ENCODE data around the gene CPVL. TPM values are rescaled to one million over a fixed set of nuclear protein-coding genes. Genes with fewer than 3 reads are reported as not detected.

Gene CPVL
- total RNA-seq, 4 donors from 2014 or later = 3.1 to 17.5 (median 11.5) TPM

DNA sequence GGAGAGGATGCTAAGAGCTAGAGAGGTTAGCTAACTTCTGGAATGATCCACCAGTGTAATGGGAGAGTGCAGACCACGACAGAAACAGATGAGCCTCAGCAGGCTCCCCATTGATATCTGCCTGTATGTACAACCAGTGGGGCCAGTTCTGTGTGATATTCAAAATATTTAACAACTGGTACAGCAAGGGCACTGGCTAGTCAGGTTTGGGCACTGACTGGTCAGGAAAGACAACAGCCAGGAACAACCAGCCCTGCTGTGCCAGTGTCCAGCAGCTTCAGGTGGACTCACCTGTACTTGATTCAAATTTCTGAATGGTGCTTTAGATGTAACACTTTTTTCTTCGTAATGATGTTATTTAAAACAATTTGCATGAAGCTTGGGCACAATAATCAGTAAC lies 182.3 kb downstream of the CPVL start:
- H3K27me3 ChIP-seq = no peaks in the 10 kb centered on the region
- H3K27ac ChIP-seq = no peak overlapping the region
- no peaks in the 10 kb centered on the region for H3K4me1 ChIP-seq
- TF ChIP-seq POLR2A (IDR thresholded peaks at IDR 0.05) = no peak
- no peak for TF ChIP-seq EP300 (IDR thresholded peaks at IDR 0.05)
- TF ChIP-seq, protein P1, sequence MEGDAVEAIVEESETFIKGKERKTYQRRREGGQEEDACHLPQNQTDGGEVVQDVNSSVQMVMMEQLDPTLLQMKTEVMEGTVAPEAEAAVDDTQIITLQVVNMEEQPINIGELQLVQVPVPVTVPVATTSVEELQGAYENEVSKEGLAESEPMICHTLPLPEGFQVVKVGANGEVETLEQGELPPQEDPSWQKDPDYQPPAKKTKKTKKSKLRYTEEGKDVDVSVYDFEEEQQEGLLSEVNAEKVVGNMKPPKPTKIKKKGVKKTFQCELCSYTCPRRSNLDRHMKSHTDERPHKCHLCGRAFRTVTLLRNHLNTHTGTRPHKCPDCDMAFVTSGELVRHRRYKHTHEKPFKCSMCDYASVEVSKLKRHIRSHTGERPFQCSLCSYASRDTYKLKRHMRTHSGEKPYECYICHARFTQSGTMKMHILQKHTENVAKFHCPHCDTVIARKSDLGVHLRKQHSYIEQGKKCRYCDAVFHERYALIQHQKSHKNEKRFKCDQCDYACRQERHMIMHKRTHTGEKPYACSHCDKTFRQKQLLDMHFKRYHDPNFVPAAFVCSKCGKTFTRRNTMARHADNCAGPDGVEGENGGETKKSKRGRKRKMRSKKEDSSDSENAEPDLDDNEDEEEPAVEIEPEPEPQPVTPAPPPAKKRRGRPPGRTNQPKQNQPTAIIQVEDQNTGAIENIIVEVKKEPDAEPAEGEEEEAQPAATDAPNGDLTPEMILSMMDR (IDR thresholded peaks at IDR 0.05) = no peak
- no peak for DNase-seq (ENCODE audit: low spot score in 2 of 2)
- H3K36me3 ChIP-seq = no peaks in the 10 kb centered on the region
- H3K4me3 ChIP-seq = no peak overlapping the region
- no peaks in the 10 kb centered on the region for H3K9me3 ChIP-seq
- WGBS, 2 donors = 71 to 72% methylated on average over 2 of the region's 2 CpGs

DNA sequence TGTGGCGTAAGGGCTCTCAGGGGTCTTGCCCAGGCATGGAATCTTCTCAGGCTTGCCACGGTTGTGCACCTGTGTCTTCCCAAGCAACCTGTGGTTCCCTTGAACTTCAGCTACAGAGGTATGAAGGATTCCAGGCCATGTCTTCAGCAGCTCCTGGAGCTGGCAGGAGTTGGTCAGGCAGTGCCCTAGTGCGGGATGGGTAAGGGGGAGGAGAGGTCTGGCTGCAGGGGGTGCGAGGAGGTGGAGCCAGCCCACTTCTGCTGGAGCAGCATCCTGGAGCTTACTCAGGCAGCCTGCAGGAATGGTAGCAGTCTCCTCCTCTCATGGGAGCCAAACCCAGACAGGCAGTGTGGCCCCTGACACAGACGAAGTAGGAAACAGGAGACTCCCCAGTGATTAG lies 184.4 kb downstream of the CPVL start:
- TF ChIP-seq, protein P1 (IDR thresholded peaks at IDR 0.05) = no peak
- TF ChIP-seq EP300 (IDR thresholded peaks at IDR 0.05) (no peak), POLR2A (IDR thresholded peaks at IDR 0.05) (no peak)
- no peak overlapping the region for H3K4me3 ChIP-seq
- no peaks in the 10 kb centered on the region for H3K9me3 ChIP-seq
- peaks cover 0 to 18% (median 4%) of the 10 kb centered on the region in 4 donors for H3K4me1 ChIP-seq
- DNase-seq (ENCODE audit: low spot score in 2 of 2) = no peak
- H3K27me3 ChIP-seq = peaks cover 0 to 17% of the 10 kb centered on the region in 2 donors
- no peak overlapping the region for H3K27ac ChIP-seq
- H3K36me3 ChIP-seq = no peaks in the 10 kb centered on the region
- WGBS, 2 donors = 57 to 70% methylated on average over 3 to 5 of the region's 5 CpGs

DNA sequence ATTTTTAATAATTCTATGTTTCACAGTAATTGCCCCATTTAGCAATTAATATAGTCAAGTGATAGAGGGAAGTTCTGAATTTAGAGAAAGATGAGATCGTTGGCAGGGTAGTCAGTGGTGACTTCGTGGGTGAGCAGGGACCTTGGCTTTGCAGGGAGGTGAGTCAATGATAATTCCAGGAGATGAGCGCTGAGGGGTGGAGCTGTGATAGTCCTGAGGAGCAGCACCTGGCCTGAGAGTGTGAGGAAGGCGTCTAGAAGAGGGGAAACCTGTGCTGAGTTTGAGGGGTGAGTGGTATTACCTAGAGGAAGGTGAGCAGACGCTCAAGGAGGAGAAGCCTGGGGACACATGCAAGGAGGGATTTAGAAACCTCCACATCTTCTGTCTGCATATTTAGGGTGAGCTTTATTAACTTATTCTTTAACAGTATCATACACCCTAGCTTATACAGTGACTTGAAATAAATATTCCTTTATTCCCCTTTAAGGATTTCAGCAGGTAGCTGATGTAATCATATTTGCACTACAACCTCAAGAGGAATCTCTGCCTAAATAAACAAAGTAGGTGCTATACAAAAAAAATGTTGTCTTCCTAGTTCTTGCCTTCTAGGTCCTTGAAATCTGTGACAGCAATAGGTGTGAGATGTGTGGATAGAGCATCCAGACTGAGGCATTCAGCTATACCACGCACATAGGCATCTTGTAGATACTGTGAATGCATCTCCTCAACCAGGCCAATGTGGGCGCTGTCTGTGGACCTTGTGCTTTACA lies 186.1 kb downstream of the CPVL start:
- DNase-seq (ENCODE audit: low spot score in 2 of 2) = no peak
- TF ChIP-seq POLR2A (IDR thresholded peaks at IDR 0.05) (no peak), EP300 (IDR thresholded peaks at IDR 0.05) (no peak)
- TF ChIP-seq, protein P1 (IDR thresholded peaks at IDR 0.05) = no peak

DNA sequence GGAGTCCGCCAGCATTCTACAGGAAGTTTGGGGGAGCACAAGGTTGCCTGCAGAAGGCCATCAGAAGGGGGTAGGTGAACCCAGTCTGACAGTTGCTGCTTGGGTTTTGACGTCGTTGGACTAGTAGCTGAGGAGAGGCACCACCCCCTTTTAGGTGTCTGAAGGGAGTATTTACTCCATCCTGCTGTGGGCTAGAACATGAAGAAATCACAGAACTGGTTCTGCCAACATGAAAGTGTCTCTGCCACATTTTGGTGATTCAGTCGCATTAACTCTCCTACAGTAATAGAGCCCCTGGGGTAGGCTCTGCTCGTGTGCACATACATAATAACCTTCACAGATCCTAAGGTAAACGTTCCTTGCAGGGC lies 187.4 kb downstream of the CPVL start:
- TF ChIP-seq EP300 (IDR thresholded peaks at IDR 0.05) (no peak), POLR2A (IDR thresholded peaks at IDR 0.05) (no peak)
- TF ChIP-seq, protein P1 (IDR thresholded peaks at IDR 0.05) = no peak
- no peak for DNase-seq (ENCODE audit: low spot score in 2 of 2)
- Histone ChIP-seq H3K36me3 (no peaks in the 10 kb centered on the region), H3K4me1 (peaks cover 0 to 36% (median 14%) of the 10 kb centered on the region in 4 donors), H3K4me3 (peak overlapping the region in 2 of 4 donors; percentile 47 to 56), H3K27ac (peak overlapping the region in 1 of 4 donors; percentile 32), H3K9me3 (no peaks in the 10 kb centered on the region), H3K27me3 (peaks cover 0 to 37% of the 10 kb centered on the region in 2 donors)
- 65 to 69% methylated on average over 6 of the region's 6 CpGs for WGBS, 2 donors

More for the DNA sequence above, 186.1 kb downstream of the CPVL start:
- H3K4me1 ChIP-seq = peaks cover 0 to 35% (median 14%) of the 10 kb centered on the region in 4 donors
- H3K27me3 ChIP-seq = peaks cover 0 to 34% of the 10 kb centered on the region in 2 donors
- no peak overlapping the region for H3K27ac ChIP-seq
- no peak overlapping the region for H3K4me3 ChIP-seq
- WGBS, 2 donors = 94 to 96% methylated on average over 7 of the region's 7 CpGs
- H3K36me3 ChIP-seq = no peaks in the 10 kb centered on the region
- H3K9me3 ChIP-seq = no peaks in the 10 kb centered on the region

DNA sequence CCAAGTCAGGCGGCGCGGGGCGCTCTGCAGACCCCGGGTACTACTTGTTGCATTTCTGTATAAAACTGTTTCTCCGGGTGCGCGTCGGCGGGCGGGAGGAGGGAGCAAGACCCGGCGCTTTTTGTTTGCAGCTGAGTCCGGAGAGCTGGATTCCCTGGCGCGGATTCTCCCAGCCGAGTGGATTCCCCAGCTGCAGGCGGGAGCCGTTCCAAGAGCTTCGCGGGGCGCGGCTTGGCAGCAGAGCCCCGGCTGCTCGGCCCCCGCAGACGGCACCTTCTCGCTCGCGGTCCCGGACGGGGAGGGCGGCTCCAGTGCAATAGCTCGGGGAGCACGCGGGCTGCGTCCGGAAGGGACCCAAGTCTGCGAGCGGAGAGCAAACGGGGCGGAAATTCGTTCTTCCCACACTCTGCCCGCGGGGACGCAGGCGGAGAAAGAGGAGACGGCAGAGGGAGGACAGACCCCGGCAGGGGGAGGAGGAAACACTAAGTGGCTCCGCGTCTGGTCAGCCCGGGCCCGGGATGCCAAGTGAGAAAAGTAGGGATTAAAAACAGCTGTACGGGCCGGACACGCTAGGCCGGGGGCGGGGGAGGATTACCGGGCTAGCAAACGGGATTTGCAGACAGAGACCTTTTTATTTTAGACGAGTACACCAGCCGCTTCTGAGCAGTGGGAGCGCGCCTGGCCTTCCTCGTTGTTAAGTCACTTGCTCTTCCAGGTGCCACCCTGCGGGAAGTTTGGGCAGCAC lies 187.9 kb downstream of the CPVL start, which contains the start of gene TRIL:
Gene TRIL (minus strand): TSS at position 96 of the 745 bp plus-strand sequence. CDS start 284 bp downstream, outside the sequence.
- peak; percentile 25 to 31 for DNase-seq (ENCODE audit: low spot score in 2 of 2)
- WGBS, 2 donors = 6 to 9% methylated on average over 50 to 53 of the region's 66 CpGs
- TF ChIP-seq EP300 (IDR thresholded peaks at IDR 0.05) (peak in 1 of 2 donors; percentile 19), POLR2A (IDR thresholded peaks at IDR 0.05) (no peak)
- peak within 1 kb of the TSS in 1 of 4 donors; percentile 32 for H3K27ac ChIP-seq
- peaks cover 0 to 36% (median 14%) of the 10 kb centered on the region in 4 donors for H3K4me1 ChIP-seq
- H3K9me3 ChIP-seq = no peaks in the 10 kb centered on the region
- H3K4me3 ChIP-seq = peak within 1 kb of the TSS; percentile 24 to 61 (median 52)
- peaks cover 0 to 41% of the 10 kb centered on the region in 2 donors for H3K27me3 ChIP-seq
- no peaks in the 10 kb centered on the region for H3K36me3 ChIP-seq

All from tibial nerve (tissue), 4 donors.